HepG2 (cell line): ENCODE measurements around the gene FNDC3B. TPM values are rescaled to one million over a fixed set of nuclear protein-coding genes. Genes with fewer than 3 reads are reported as not detected.

Experiments
- ARHGAP35 ChIP-seq: sonication (generic); formaldehyde crosslinking; IDR thresholded peaks from 2 replicates; pipeline ENCODE4 v1.9.0; 2022; ENCODE audit warnings: mild to moderate bottlenecking, inconsistent platforms, moderate library complexity, missing genetic modification reagents, borderline replicate concordance
- ARID2 ChIP-seq: sonication (generic); formaldehyde crosslinking; IDR thresholded peaks from 2 replicates; pipeline ENCODE4 v1.8.1; 2022; ENCODE audit warnings: mild to moderate bottlenecking, missing genetic modification reagents, borderline replicate concordance
- ASH2L ChIP-seq: fragments of 300-600, 200-600 bp; sonication (generic); IDR thresholded peaks from 2 replicates; pipeline ENCODE4 v1.7.0; 2017; ENCODE audit warnings: low read depth, mild to moderate bottlenecking, moderate library complexity, mixed read lengths, low read length; ENCODE audit not compliant: insufficient read length
- ATF1 ChIP-seq: IDR thresholded peaks from 2 replicates; pipeline ENCODE4 v1.6.1; 2016; ENCODE audit warnings: mild to moderate bottlenecking, control low read depth
- ATF4 ChIP-seq, 2 experiments: fragments of 450-650 bp in 1 of 2; sonication (generic) in 1 of 2; formaldehyde crosslinking; IDR thresholded peaks; 2 replicates each; pipeline versions ENCODE4 v1.5.0 to v1.8.0; 2020 to 2022; ENCODE audit warnings: mild to moderate bottlenecking in 1 of 2, missing genetic modification reagents in 1 of 2
- BCL6 ChIP-seq: IDR thresholded peaks from 2 replicates; pipeline ENCODE4 v1.6.1; 2016; ENCODE audit warnings: missing genetic modification reagents, missing compliant biosample characterization
- CREB3 ChIP-seq: sonication (generic); formaldehyde crosslinking; IDR thresholded peaks from 2 replicates; pipeline ENCODE4 v1.5.0; 2020; ENCODE audit warnings: missing genetic modification reagents
- GPN1 ChIP-seq: sonication (generic); formaldehyde crosslinking; IDR thresholded peaks from 2 replicates; pipeline ENCODE4 v1.5.1; 2020; ENCODE audit warnings: missing genetic modification reagents, borderline replicate concordance
- JDP2 ChIP-seq: sonication (generic); formaldehyde crosslinking; IDR thresholded peaks from 2 replicates; pipeline ENCODE4 v1.8.1; 2022; ENCODE audit warnings: missing genetic modification reagents, borderline replicate concordance
- KLF9 ChIP-seq: IDR thresholded peaks from 2 replicates; pipeline ENCODE4 v1.6.1; 2016; ENCODE audit warnings: low read depth
- MEF2D ChIP-seq: sonication (generic); formaldehyde crosslinking; IDR thresholded peaks from 2 replicates; pipeline ENCODE4 v1.5.1; 2020; ENCODE audit warnings: mild to moderate bottlenecking, missing genetic modification reagents
- NCOR1 ChIP-seq: fragments of 200-600 bp; sonication (generic); IDR thresholded peaks from 2 replicates; pipeline ENCODE4 v1.7.0; 2017; ENCODE audit warnings: antibody characterized with exemption, low read length, borderline replicate concordance
- NFYB ChIP-seq: sonication (generic); formaldehyde crosslinking; IDR thresholded peaks from 2 replicates; pipeline ENCODE4 v1.4.0; 2020; ENCODE audit warnings: missing genetic modification reagents
- PHF5A ChIP-seq: IDR thresholded peaks from one replicate; pipeline ENCODE4 v1.6.1; 2018; ENCODE audit warnings: low read depth, missing genetic modification reagents; ENCODE audit not compliant: unreplicated experiment
- REPIN1 ChIP-seq: sonication (generic); formaldehyde crosslinking; IDR thresholded peaks from 2 replicates; pipeline ENCODE4 v1.8.0; 2022; ENCODE audit warnings: missing genetic modification reagents, low read depth, mild to moderate bottlenecking, borderline replicate concordance
- TBL1XR1 ChIP-seq: fragments of 150-350 bp; IDR thresholded peaks from 2 replicates; pipeline ENCODE4 v1.6.1; 2014; ENCODE audit warnings: borderline replicate concordance, low read length; ENCODE audit not compliant: partially characterized antibody
- TCF7 ChIP-seq: sonication (generic); IDR thresholded peaks from 2 replicates; pipeline ENCODE4 v1.6.1; 2016; ENCODE audit warnings: antibody characterized with exemption, low read depth
- ZMAT3 ChIP-seq: sonication (generic); formaldehyde crosslinking; conservative IDR thresholded peaks from 2 replicates; pipeline ENCODE4 v1.7.0; 2021; ENCODE audit warnings: missing genetic modification reagents
- ZNF276 ChIP-seq: sonication (generic); formaldehyde crosslinking; IDR thresholded peaks from 2 replicates; pipeline ENCODE4 v1.4.0; 2020; ENCODE audit warnings: mild to moderate bottlenecking, low read depth, missing genetic modification reagents
- ZNF317 ChIP-seq: sonication (generic); formaldehyde crosslinking; IDR thresholded peaks from 2 replicates; pipeline ENCODE4 v1.5.0; 2020; ENCODE audit warnings: mild to moderate bottlenecking, missing genetic modification reagents
- ZSCAN22 ChIP-seq: sonication (generic); formaldehyde crosslinking; IDR thresholded peaks from 2 replicates; pipeline ENCODE4 v1.4.0; 2020; ENCODE audit warnings: mild to moderate bottlenecking, missing genetic modification reagents
- polyA plus RNA-seq, 8 experiments: library from polyadenylated mRNA; depleted of rRNA in 3 of 8; stranded (reverse) in 7 of 8; unstranded in 1 of 8; fragments of >200 nt; fragmentation: Illumina TruSeq in 4 of 8; extraction: Trizol in 4 of 8; gene quantifications; 2 replicates each; pipeline versions ENCODE4 v1.2.1 to v1.2.3, GENCODE V29; 2011 to 2016; ENCODE audit warnings: low read depth in 4 of 8, missing spikeins in 1 of 8, mixed read lengths in 1 of 8; ENCODE audit not compliant: insufficient read depth in 1 of 8
- total RNA-seq, 5 experiments: library from RNA; depleted of rRNA; stranded (reverse); fragments of >200 nt; fragmentation: Illumina TruSeq; extraction: Trizol; gene quantifications; 2 replicates each; pipeline ENCODE4 v1.2.3, GENCODE V29; 2016; ENCODE audit warnings: low read depth in 1 of 5
- TF ChIP-seq, protein P1 (sequence below): sonication (generic); formaldehyde crosslinking; IDR thresholded peaks from 2 replicates; pipeline ENCODE4 v1.9.0; 2021; ENCODE audit warnings: missing genetic modification reagents, borderline replicate concordance

Gene FNDC3B
- total and polyA plus RNA-seq, 2 of the 13 experiments (the other 11 are each of a cell fraction or from before 2014, with no cell fraction given), result 74.8 to 103 TPM

DNA sequence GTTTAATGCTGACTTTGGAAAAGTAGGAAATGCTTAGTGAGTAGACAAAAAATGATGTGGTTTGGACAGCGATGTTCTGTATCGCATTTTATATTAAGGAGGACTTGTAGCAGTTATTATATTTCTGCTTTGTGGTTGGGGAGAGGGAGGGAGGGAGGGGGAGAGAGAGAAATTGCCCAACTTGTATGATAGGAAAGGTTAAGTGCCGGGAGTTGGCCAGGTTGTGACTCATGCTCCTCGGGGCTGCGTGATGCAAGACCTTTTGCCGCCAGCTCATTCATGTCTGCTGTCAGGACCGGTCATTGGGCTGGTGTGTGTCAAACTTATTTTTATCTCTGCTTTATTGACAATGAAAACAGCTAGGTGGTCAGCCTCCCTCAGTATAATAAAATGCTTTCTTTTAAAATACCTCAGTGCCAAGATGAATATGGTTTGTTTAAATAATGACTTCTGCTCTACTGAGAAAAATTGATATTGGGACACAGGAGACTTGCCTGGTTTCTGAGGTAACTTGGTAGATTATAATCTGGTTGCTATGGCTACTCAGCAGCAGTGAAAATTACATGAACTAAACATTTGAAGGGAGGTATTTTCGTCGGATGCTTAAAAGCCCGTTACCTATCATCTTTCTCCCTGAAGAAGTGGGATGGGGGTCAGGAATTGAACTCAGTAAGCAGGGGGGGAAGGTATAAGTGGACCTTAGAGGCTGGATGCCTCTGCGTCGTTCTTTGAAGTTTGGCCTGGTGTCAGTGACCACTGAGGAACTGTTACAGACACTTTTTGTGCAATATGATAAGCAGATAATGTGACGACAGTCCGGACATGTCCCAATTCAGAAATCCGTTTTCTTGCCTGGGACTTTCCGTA, 90.7 kb downstream of the FNDC3B start (continued):
- TF ChIP-seq, protein P1, sequence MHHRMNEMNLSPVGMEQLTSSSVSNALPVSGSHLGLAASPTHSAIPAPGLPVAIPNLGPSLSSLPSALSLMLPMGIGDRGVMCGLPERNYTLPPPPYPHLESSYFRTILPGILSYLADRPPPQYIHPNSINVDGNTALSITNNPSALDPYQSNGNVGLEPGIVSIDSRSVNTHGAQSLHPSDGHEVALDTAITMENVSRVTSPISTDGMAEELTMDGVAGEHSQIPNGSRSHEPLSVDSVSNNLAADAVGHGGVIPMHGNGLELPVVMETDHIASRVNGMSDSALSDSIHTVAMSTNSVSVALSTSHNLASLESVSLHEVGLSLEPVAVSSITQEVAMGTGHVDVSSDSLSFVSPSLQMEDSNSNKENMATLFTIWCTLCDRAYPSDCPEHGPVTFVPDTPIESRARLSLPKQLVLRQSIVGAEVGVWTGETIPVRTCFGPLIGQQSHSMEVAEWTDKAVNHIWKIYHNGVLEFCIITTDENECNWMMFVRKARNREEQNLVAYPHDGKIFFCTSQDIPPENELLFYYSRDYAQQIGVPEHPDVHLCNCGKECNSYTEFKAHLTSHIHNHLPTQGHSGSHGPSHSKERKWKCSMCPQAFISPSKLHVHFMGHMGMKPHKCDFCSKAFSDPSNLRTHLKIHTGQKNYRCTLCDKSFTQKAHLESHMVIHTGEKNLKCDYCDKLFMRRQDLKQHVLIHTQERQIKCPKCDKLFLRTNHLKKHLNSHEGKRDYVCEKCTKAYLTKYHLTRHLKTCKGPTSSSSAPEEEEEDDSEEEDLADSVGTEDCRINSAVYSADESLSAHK (CRISPR knock-in tag), result no peak
- no peak for TF ChIP-seq NFYB (CRISPR knock-in tag)
- peak; percentile 86 for TF ChIP-seq MEF2D (CRISPR knock-in tag)
- TF ChIP-seq ZNF276 (CRISPR knock-in tag), result no peak
- peak; percentile 80 for TF ChIP-seq ASH2L
- TF ChIP-seq ATF1, result no peak; the same call in 1 of the 2 replicates
- no peak for TF ChIP-seq KLF9 (CRISPR knock-in tag)
- TF ChIP-seq REPIN1 (CRISPR knock-in tag), result no peak
- TF ChIP-seq TBL1XR1, result peak; percentile 31
- peak in 1 of 2 experiments; percentile 98; a peak in 2 of 4 replicates for TF ChIP-seq ATF4 (CRISPR knock-in tag; IDR thresholded peaks at IDR 0.05)
- TF ChIP-seq ARHGAP35, result no peak
- no peak for TF ChIP-seq JDP2 (CRISPR knock-in tag)
- TF ChIP-seq PHF5A (CRISPR knock-in tag), result peak; percentile 26
- TF ChIP-seq ZSCAN22 (CRISPR knock-in tag), result no peak
- no peak for TF ChIP-seq GPN1
- TF ChIP-seq NCOR1, result peak; percentile 90
- TF ChIP-seq BCL6 (CRISPR knock-in tag), result peak; percentile 74
- TF ChIP-seq TCF7, result peak; percentile 88
- no peak for TF ChIP-seq ZMAT3 (CRISPR knock-in tag)
- TF ChIP-seq ZNF317 (CRISPR knock-in tag), result no peak
- no peak for TF ChIP-seq ARID2 (CRISPR knock-in tag)
- TF ChIP-seq CREB3 (CRISPR knock-in tag), result no peak
